ENCODE measurements around the gene POMT2.

DNA sequence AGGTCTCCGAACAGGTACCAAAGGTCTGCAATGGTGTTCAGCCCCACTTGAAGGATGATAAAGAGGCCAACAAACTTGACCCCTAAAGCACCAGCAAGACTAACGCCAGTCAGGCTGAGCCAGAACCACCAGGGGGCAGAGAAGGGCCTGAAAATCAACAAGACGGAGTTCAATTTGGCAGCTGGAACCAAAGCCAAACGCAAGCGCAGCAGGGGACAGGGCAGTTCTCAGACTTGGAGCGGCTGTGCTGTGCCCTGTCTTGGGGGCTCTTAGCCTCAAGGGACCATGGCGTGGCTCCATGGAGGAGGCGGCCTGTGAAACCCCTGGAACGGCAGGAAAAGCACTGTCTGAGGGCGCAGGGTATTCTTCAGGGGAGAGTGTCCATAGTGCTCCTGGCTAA lies 19.6 kb downstream of the POMT2 start:
- TF ChIP-seq GATA3 (IDR thresholded peaks at IDR 0.05; ENCODE audit: low read depth, low read length) (no peak), GATA2 (IDR thresholded peaks at IDR 0.05; ENCODE audit: low read depth, low read length) (no peak)

Measured in SH-SY5Y (cell line).